ENCODE data around the gene PLAAT5.

DNA sequence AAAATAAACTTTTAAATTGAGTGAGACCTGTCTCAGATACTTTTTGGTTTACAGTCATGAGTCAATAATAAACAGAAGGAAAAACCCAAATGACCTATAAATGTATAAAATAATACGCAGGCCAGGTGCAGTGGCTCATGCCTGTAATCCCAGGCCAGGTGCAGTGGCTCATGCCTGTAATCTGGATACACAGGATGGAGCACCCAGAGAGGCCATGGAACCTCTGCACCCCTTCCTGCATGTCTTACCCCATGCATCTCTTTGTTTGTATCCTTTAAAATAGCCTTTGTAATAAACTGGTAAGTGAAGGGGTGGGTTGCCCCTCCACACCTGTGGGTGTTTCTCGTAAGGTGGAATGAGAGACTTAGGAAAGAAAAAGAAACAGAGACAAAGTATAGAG is 36.7 kb upstream of the PLAAT5 start:
- TF ChIP-seq, protein P1, sequence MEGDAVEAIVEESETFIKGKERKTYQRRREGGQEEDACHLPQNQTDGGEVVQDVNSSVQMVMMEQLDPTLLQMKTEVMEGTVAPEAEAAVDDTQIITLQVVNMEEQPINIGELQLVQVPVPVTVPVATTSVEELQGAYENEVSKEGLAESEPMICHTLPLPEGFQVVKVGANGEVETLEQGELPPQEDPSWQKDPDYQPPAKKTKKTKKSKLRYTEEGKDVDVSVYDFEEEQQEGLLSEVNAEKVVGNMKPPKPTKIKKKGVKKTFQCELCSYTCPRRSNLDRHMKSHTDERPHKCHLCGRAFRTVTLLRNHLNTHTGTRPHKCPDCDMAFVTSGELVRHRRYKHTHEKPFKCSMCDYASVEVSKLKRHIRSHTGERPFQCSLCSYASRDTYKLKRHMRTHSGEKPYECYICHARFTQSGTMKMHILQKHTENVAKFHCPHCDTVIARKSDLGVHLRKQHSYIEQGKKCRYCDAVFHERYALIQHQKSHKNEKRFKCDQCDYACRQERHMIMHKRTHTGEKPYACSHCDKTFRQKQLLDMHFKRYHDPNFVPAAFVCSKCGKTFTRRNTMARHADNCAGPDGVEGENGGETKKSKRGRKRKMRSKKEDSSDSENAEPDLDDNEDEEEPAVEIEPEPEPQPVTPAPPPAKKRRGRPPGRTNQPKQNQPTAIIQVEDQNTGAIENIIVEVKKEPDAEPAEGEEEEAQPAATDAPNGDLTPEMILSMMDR (IDR thresholded peaks at IDR 0.05; ENCODE audit: low read depth, low read length, poor library complexity, severe bottlenecking): no peak
- TF ChIP-seq EZH2phosphoT487 (IDR thresholded peaks at IDR 0.05; ENCODE audit: borderline replicate concordance, low read length): no peak

Measured in DOHH2 (cell line).